ENCODE results near the gene ACSL1. TPM values are rescaled to one million over a fixed set of nuclear protein-coding genes. Genes with fewer than 3 reads are reported as not detected.

ACSL1 gene, protein sequence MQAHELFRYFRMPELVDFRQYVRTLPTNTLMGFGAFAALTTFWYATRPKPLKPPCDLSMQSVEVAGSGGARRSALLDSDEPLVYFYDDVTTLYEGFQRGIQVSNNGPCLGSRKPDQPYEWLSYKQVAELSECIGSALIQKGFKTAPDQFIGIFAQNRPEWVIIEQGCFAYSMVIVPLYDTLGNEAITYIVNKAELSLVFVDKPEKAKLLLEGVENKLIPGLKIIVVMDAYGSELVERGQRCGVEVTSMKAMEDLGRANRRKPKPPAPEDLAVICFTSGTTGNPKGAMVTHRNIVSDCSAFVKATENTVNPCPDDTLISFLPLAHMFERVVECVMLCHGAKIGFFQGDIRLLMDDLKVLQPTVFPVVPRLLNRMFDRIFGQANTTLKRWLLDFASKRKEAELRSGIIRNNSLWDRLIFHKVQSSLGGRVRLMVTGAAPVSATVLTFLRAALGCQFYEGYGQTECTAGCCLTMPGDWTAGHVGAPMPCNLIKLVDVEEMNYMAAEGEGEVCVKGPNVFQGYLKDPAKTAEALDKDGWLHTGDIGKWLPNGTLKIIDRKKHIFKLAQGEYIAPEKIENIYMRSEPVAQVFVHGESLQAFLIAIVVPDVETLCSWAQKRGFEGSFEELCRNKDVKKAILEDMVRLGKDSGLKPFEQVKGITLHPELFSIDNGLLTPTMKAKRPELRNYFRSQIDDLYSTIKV
- total RNA-seq (100 to 1,000 TPM; 150 to 270 TPM), polyA plus RNA-seq (ENCODE audit: insufficient read length in 6 of 6) (10 to 100 TPM; 18.5 to 29.7 (median 22.5) TPM)
- long read RNA-seq, donor 1, partial matches to known transcripts, result 0 of 2 reads
- long read RNA-seq, donor 1, other reads (novel, unspliced or antisense), result 0 of 2 reads
- long read RNA-seq, donor 2, result 0 reads
- long read RNA-seq, donor 3, partial matches to known transcripts, result 0 of 1 reads
- long read RNA-seq, donor 3, other reads (novel, unspliced or antisense), result 0 of 1 reads
- long read RNA-seq, donor 4, partial matches to known transcripts, result 5 of 20 reads
- long read RNA-seq, donor 4, other reads (novel, unspliced or antisense), result 10 of 20 reads
- long read RNA-seq, donor 5, partial matches to known transcripts, result 0 of 1 reads
- long read RNA-seq, donor 5, other reads (novel, unspliced or antisense), result 0 of 1 reads
- long read RNA-seq, donor 6, partial matches to known transcripts, result 0 of 1 reads
- long read RNA-seq, donor 6, other reads (novel, unspliced or antisense), result 0 of 1 reads
- long read RNA-seq, donor 7, partial matches to known transcripts, result 0 of 2 reads
- long read RNA-seq, donor 7, other reads (novel, unspliced or antisense), result 0 of 2 reads
- long read RNA-seq, donor 8, partial matches to known transcripts, result 0 of 1 reads
- long read RNA-seq, donor 8, other reads (novel, unspliced or antisense), result 0 of 1 reads
- long read RNA-seq, donor 9, result 0 reads
- long read RNA-seq, donor 10, partial matches to known transcripts, result 2 of 9 reads
- long read RNA-seq, donor 10, other reads (novel, unspliced or antisense), result 7 of 9 reads
- long read RNA-seq, donor 11, partial matches to known transcripts, result 0 of 1 reads
- long read RNA-seq, donor 11, other reads (novel, unspliced or antisense), result 0 of 1 reads
- long read RNA-seq, donor 12, partial matches to known transcripts, result 0 of 1 reads
- long read RNA-seq, donor 12, other reads (novel, unspliced or antisense), result 0 of 1 reads

DNA sequence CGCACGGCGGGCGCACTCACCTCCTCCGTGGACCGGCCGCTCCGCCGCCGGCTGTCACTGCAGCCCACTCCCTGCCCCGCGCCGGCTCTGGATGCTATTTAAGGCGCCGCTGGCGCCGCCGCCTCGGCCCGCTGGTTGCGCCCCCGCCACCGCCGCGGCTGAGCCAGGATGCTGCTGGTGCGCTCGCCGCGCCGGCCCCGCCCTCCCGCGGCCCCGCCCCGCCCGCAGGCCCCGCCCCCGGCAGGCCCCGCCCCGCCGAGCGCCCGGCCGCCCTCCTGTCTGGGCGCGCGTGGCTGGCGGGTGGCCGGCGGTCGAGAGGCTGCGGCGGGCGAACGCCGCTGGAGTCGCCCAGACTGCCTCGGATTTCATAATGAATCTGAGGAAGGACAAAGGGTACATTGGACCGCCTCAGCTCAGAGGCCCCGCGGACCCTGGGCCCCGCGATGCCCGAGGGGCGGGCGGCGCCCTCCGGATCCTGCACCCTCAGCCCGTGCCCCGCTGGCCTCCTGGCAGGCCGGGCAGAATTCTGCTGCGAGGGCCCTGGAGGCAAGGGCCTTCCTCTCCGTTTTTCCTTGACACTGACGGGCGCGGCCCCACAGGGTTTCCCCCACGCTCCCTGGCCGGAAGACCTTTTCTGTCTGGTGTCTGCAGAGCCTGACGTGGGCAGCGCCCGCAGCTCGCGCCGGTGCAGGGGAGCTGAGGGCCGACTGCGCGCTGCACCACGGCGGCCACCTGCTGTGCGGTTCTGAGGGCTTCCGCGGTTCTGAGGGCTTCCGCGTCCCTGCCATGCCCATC is at the start of gene ACSL1:
Gene ACSL1 (minus strand): TSS at position 73 of the 795 bp plus-strand sequence. CDS start 22,454 bp downstream, outside the sequence.
- H3K9me3 ChIP-seq, result no peaks in the 10 kb centered on the region
- intact Hi-C loops (cut with DNase I), result no loop called here
- no peaks in the 10 kb centered on the region for H3K27me3 ChIP-seq
- TF ChIP-seq, protein P1, sequence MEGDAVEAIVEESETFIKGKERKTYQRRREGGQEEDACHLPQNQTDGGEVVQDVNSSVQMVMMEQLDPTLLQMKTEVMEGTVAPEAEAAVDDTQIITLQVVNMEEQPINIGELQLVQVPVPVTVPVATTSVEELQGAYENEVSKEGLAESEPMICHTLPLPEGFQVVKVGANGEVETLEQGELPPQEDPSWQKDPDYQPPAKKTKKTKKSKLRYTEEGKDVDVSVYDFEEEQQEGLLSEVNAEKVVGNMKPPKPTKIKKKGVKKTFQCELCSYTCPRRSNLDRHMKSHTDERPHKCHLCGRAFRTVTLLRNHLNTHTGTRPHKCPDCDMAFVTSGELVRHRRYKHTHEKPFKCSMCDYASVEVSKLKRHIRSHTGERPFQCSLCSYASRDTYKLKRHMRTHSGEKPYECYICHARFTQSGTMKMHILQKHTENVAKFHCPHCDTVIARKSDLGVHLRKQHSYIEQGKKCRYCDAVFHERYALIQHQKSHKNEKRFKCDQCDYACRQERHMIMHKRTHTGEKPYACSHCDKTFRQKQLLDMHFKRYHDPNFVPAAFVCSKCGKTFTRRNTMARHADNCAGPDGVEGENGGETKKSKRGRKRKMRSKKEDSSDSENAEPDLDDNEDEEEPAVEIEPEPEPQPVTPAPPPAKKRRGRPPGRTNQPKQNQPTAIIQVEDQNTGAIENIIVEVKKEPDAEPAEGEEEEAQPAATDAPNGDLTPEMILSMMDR (IDR thresholded peaks at IDR 0.05), result peak in 1 of 2 donors; percentile 11
- peak; percentile 54 to 96 (median 82) for DNase-seq
- peak; percentile 93 for ATAC-seq
- peak within 1 kb of the TSS; percentile 82 to 91 for H3K27ac ChIP-seq
- H3K36me3 ChIP-seq, result peaks cover 0 to 6% of the 10 kb centered on the region in 2 donors
- peak within 1 kb of the TSS; percentile 64 to 82 for H3K4me3 ChIP-seq
- peaks cover 0 to 50% of the 10 kb centered on the region in 2 donors for H3K4me1 ChIP-seq

DNA sequence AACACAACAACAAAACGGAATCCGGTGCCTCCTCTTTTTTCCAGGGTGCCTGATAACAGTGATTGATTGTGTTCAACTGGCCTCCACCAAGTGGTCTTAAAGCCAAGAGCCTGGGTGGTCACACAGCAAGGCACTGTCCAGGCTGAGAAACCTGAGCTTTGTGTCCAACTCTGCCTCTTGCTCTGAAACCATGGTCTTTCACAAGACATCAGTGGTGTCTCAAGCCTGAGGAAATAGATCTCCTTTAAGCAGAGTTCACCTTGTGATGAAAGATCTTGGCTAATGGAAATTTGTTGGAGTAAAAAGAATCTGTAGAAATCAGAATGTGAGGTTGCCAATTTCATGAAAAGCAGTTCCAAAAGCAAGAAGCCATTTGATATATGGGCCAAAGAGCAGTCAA is 47.3 kb upstream of the ACSL1 start:
- no peak for DNase-seq

DNA sequence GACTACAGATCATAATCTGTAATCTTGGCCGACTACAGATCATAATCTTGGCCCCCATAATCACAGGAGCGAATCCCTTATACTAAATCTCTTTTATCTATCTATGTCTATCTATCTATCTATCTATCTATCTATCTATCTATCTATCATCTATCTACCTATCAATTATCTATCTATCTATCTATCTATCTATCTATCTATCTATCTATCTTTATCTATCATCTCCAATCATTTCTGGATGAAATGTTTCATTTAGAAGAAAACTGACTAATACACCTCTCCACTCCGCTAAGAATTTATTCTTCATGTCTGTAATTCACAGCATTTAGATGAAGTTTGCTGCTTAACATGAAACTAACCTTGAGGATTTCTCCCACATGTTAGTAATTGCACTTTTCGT is 45.0 kb upstream of the ACSL1 start:
- H3K4me1 ChIP-seq, result peaks cover 0 to 13% of the 10 kb centered on the region in 2 donors
- intact Hi-C loops (cut with DNase I), result no loop called here
- H3K27me3 ChIP-seq, result no peaks in the 10 kb centered on the region
- TF ChIP-seq, protein P1 (IDR thresholded peaks at IDR 0.05), result no peak
- DNase-seq (no peak), ATAC-seq (no peak)
- no peaks in the 10 kb centered on the region for H3K36me3 ChIP-seq
- H3K4me3 ChIP-seq, result no peak overlapping the region
- H3K9me3 ChIP-seq, result no peaks in the 10 kb centered on the region
- no peak overlapping the region for H3K27ac ChIP-seq

More for the DNA sequence above, 47.3 kb upstream of the ACSL1 start:
- H3K4me1 ChIP-seq, result peaks cover 0 to 3% of the 10 kb centered on the region in 2 donors
- TF ChIP-seq, protein P1 (IDR thresholded peaks at IDR 0.05), result no peak
- H3K9me3 ChIP-seq, result no peaks in the 10 kb centered on the region
- H3K4me3 ChIP-seq, result no peak overlapping the region
- no peaks in the 10 kb centered on the region for H3K36me3 ChIP-seq
- peak overlapping the region in 1 of 2 donors; percentile 41 for H3K27ac ChIP-seq
- no peaks in the 10 kb centered on the region for H3K27me3 ChIP-seq
- no peak for ATAC-seq
- intact Hi-C loops (cut with DNase I), result no loop called here

DNA sequence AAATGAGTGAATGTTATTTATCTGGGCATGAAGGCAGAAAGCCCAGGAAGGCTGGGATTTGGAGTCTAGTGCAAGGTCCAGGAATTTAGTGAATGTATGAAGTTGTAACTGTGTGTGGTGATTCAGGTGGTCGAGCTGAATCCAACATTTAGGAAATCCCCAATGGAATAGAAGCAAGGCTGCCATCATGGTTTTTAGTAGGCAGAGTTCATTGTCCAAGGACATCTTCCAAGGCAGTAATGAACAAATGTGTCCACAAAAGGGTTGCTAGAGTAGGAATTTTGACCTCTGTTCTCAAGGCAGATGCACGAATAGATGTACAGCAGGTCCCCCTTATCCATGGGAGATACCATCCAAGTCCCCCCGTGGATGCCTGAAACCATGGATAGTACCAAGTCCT is 42.9 kb upstream of the ACSL1 start:
- TF ChIP-seq, protein P1 (IDR thresholded peaks at IDR 0.05), result no peak
- Histone ChIP-seq H3K27me3 (no peaks in the 10 kb centered on the region), H3K36me3 (no peaks in the 10 kb centered on the region), H3K9me3 (no peaks in the 10 kb centered on the region), H3K4me3 (no peak overlapping the region), H3K4me1 (peaks cover 0 to 10% of the 10 kb centered on the region in 2 donors), H3K27ac (no peak overlapping the region)
- ATAC-seq, result no peak
- intact Hi-C loops (cut with DNase I), result no loop called here
- no peak for DNase-seq
